Thymus (tissue), 14 donors: Measurements from ENCODE around the gene HDAC7. TPM values are rescaled to one million over a fixed set of nuclear protein-coding genes. Genes with fewer than 3 reads are reported as not detected.
A peak's percentile ranks its signal among the peaks of the same experiment; 100 is the strongest.

Source experiments
- DNase-seq, 9 donors: peaks; one replicate each; pipeline ENCODE4 v3.0.0-alpha.2; 2013; ENCODE audit warnings: low spot score in 9 of 9, low read depth in 6 of 9, missing footprints in 1 of 9
- H3K27ac ChIP-seq, 2 donors: one replicate each; pipeline ENCODE4 v1.5.1; 2013; ENCODE audit warnings: control low read depth in 1 of 2, low read depth in 1 of 2, low read length in 1 of 2, mild to moderate bottlenecking in 1 of 2, moderate library complexity in 1 of 2
- H3K27me3 ChIP-seq, 2 donors: one replicate each; pipeline ENCODE4 v1.5.1; 2013; ENCODE audit warnings: low read length in 1 of 2; ENCODE audit not compliant: control insufficient read depth in 2 of 2, insufficient read depth in 1 of 2
- H3K36me3 ChIP-seq, 2 donors: one replicate each; pipeline ENCODE4 v1.5.1; 2013; ENCODE audit warnings: low read length in 1 of 2, mild to moderate bottlenecking in 1 of 2, moderate library complexity in 1 of 2; ENCODE audit not compliant: control insufficient read depth in 2 of 2, insufficient read depth in 2 of 2
- H3K4me1 ChIP-seq, 2 donors: one replicate each; pipeline ENCODE4 v1.5.1; 2013; ENCODE audit warnings: low read length in 2 of 2; ENCODE audit not compliant: control insufficient read depth in 2 of 2, insufficient read depth in 2 of 2
- H3K4me3 ChIP-seq, 2 donors: one replicate each; pipeline ENCODE4 v1.5.1; 2013; ENCODE audit warnings: low read length in 2 of 2, control low read depth in 1 of 2, mild to moderate bottlenecking in 1 of 2
- H3K9me3 ChIP-seq, 2 donors: one replicate each; pipeline ENCODE4 v1.5.1; 2013; ENCODE audit warnings: low read length in 1 of 2, mild to moderate bottlenecking in 1 of 2; ENCODE audit not compliant: control insufficient read depth in 2 of 2, insufficient read depth in 1 of 2
- WGBS: extraction: QIAGEN DNeasy Blood & Tissue Kit; methylation state at CpG from one replicate; pipeline ENCODE4 v1.1.7; 2013; 5-methylcytosine and 5-hydroxymethylcytosine counted together
- long read RNA-seq, 10 donors: transcript quantifications; one replicate each; lab custom pipeline, GENCODE V29; 2026
- polyA plus RNA-seq: library from polyadenylated mRNA; stranded (reverse); fragments of 200-250 nt; gene quantifications from one replicate; pipeline ENCODE4 v1.2.3, GENCODE V29; 2013
- total RNA-seq: library from RNA; stranded (reverse); fragments of 120-200 nt; gene quantifications from one replicate; pipeline ENCODE4 v1.2.4, GENCODE V29; 2013
- donor health status: healthy.

HDAC7 gene
- total RNA-seq (67.7 TPM), polyA plus RNA-seq (130 TPM)
- long read RNA-seq, donor 1, partial matches to known transcripts = 0 of 3 reads
- long read RNA-seq, donor 1, other reads (novel, unspliced or antisense) = 0 of 3 reads
- long read RNA-seq, donor 2 = 0 reads
- long read RNA-seq, donor 3, full-length matches to known transcripts = 30 of 193 reads
- long read RNA-seq, donor 3, partial matches to known transcripts = 163 of 193 reads
- long read RNA-seq, donor 3, other reads (novel, unspliced or antisense) = 0 of 193 reads
- long read RNA-seq, donor 4, full-length matches to known transcripts = 8 of 51 reads
- long read RNA-seq, donor 4, partial matches to known transcripts = 43 of 51 reads
- long read RNA-seq, donor 4, other reads (novel, unspliced or antisense) = 0 of 51 reads
- long read RNA-seq, donor 5, full-length matches to known transcripts = 20 of 175 reads
- long read RNA-seq, donor 5, partial matches to known transcripts = 155 of 175 reads
- long read RNA-seq, donor 5, other reads (novel, unspliced or antisense) = 0 of 175 reads
- long read RNA-seq, donor 6, full-length matches to known transcripts = 8 of 66 reads
- long read RNA-seq, donor 6, partial matches to known transcripts = 58 of 66 reads
- long read RNA-seq, donor 6, other reads (novel, unspliced or antisense) = 0 of 66 reads
- long read RNA-seq, donor 7, full-length matches to known transcripts = 9 of 36 reads
- long read RNA-seq, donor 7, partial matches to known transcripts = 27 of 36 reads
- long read RNA-seq, donor 7, other reads (novel, unspliced or antisense) = 0 of 36 reads
- long read RNA-seq, donor 8, full-length matches to known transcripts = 6 of 33 reads
- long read RNA-seq, donor 8, partial matches to known transcripts = 27 of 33 reads
- long read RNA-seq, donor 8, other reads (novel, unspliced or antisense) = 0 of 33 reads
- long read RNA-seq, donor 9, full-length matches to known transcripts = 6 of 57 reads
- long read RNA-seq, donor 9, partial matches to known transcripts = 51 of 57 reads
- long read RNA-seq, donor 9, other reads (novel, unspliced or antisense) = 0 of 57 reads
- long read RNA-seq, donor 10, transcript HDAC7-205 (4 exons, 576 nt) = major isoform, 7 of 38 reads
- long read RNA-seq, donor 10, partial matches to known transcripts = 30 of 38 reads
- long read RNA-seq, donor 10, other reads (novel, unspliced or antisense) = 0 of 38 reads

- H3K4me3 ChIP-seq = peak within 1 kb of the TSS; percentile 74 to 97
- H3K9me3 ChIP-seq = no peaks in the 10 kb centered on the region
- H3K27me3 ChIP-seq = no peaks in the 10 kb centered on the region
- 1% methylated on average over 58 of the region's 58 CpGs for WGBS
- DNase-seq = peak in 3 of 9 donors; percentile 79 to 87 (median 84)
- peak within 1 kb of the TSS; percentile 92 to 94 for H3K27ac ChIP-seq
- peaks cover 8 to 23% of the 10 kb centered on the region in 2 donors for H3K36me3 ChIP-seq
- peaks cover 54 to 82% of the 10 kb centered on the region in 2 donors for H3K4me1 ChIP-seq
Measured at GRCh38 chr12:47819896-47820630, at the start of gene HDAC7. Gene HDAC7 (minus strand): TSS chr12:47819903. CDS start chr12:47819785, 118 bp downstream.

- Histone ChIP-seq H3K4me1 (peaks cover 0 to 3% of the 10 kb centered on the region in 2 donors), H3K27ac (no peak overlapping the region), H3K4me3 (no peak overlapping the region), H3K27me3 (no peaks in the 10 kb centered on the region), H3K36me3 (no peaks in the 10 kb centered on the region), H3K9me3 (no peaks in the 10 kb centered on the region)
- no peak for DNase-seq
- 67% methylated on average over 8 of the region's 8 CpGs for WGBS
Measured at GRCh38 chr12:47868552-47869031, 48.9 kb upstream of the HDAC7 start.

GRCh38 chr12:47868041-47868440 lies 48.3 kb upstream of the HDAC7 start:
- no peaks in the 10 kb centered on the region for H3K9me3 ChIP-seq
- no peak for DNase-seq
- H3K4me3 ChIP-seq = no peak overlapping the region
- WGBS = 98% methylated on average over 2 of the region's 2 CpGs
- H3K27me3 ChIP-seq = no peaks in the 10 kb centered on the region
- peaks cover 0 to 3% of the 10 kb centered on the region in 2 donors for H3K4me1 ChIP-seq
- no peaks in the 10 kb centered on the region for H3K36me3 ChIP-seq
- H3K27ac ChIP-seq = no peak overlapping the region

GRCh38 chr12:47867495-47867941 lies 47.8 kb upstream of the HDAC7 start:
- no peak overlapping the region for H3K27ac ChIP-seq
- H3K36me3 ChIP-seq = no peaks in the 10 kb centered on the region
- H3K9me3 ChIP-seq = no peaks in the 10 kb centered on the region
- no peaks in the 10 kb centered on the region for H3K27me3 ChIP-seq
- no peak for DNase-seq
- H3K4me3 ChIP-seq = no peak overlapping the region
- H3K4me1 ChIP-seq = peaks cover 0 to 3% of the 10 kb centered on the region in 2 donors
- WGBS = 84% methylated on average over 4 of the region's 4 CpGs

- Histone ChIP-seq H3K27me3 (no peaks in the 10 kb centered on the region), H3K4me3 (no peak overlapping the region), H3K27ac (no peak overlapping the region), H3K9me3 (no peaks in the 10 kb centered on the region), H3K36me3 (no peaks in the 10 kb centered on the region), H3K4me1 (peaks cover 0 to 3% of the 10 kb centered on the region in 2 donors)
- WGBS = 97% methylated on average over 14 of the region's 14 CpGs
- DNase-seq = no peak
Measured at GRCh38 chr12:47864646-47865235, 45.0 kb upstream of the HDAC7 start.

- Histone ChIP-seq H3K9me3 (no peaks in the 10 kb centered on the region), H3K27me3 (no peaks in the 10 kb centered on the region), H3K4me1 (peaks cover 0 to 3% of the 10 kb centered on the region in 2 donors), H3K4me3 (no peak overlapping the region), H3K36me3 (no peaks in the 10 kb centered on the region), H3K27ac (no peak overlapping the region)
- DNase-seq = no peak
- 94% methylated on average over 6 of the region's 6 CpGs for WGBS
Measured at GRCh38 chr12:47863985-47864384, 44.3 kb upstream of the HDAC7 start.

- WGBS = 81% methylated on average over 7 of the region's 7 CpGs
- no peak for DNase-seq
- Histone ChIP-seq H3K27me3 (no peaks in the 10 kb centered on the region), H3K27ac (no peak overlapping the region), H3K4me3 (no peak overlapping the region), H3K9me3 (no peaks in the 10 kb centered on the region), H3K36me3 (no peaks in the 10 kb centered on the region), H3K4me1 (peaks cover 0 to 3% of the 10 kb centered on the region in 2 donors)
Measured at GRCh38 chr12:47863467-47863866, 43.8 kb upstream of the HDAC7 start.

GRCh38 chr12:47862881-47863280 lies 43.2 kb upstream of the HDAC7 start:
- 96% methylated on average over 7 of the region's 7 CpGs for WGBS
- H3K27ac ChIP-seq = no peak overlapping the region

More at GRCh38 chr12:47862881-47863280, 43.2 kb upstream of the HDAC7 start:
- DNase-seq = no peak
- Histone ChIP-seq H3K4me1 (no peaks in the 10 kb centered on the region), H3K9me3 (no peaks in the 10 kb centered on the region), H3K36me3 (no peaks in the 10 kb centered on the region), H3K27me3 (no peaks in the 10 kb centered on the region), H3K4me3 (no peak overlapping the region)
